Stimulated activated CD4-positive, alpha-beta T cell treated with anti-CD3 and anti-CD28 coated beads, Interleukin-12 subunit alpha, Interleukin-12 subunit beta, amount 100 ng/mL, for 4 hours (primary cell): ENCODE measurements around the gene ABHD14A.

Experiments used
- DNase-seq: peaks from one replicate; pipeline ENCODE4 v3.0.0-alpha.2; 2020

Gene ABHD14A

GRCh38 chr3:52021489-52022268 is 46.8 kb downstream of the ABHD14A start:
- no peak for DNase-seq

GRCh38 chr3:52022323-52023100 is 47.6 kb downstream of the ABHD14A start:
- DNase-seq = no peak

- DNase-seq = no peak
These were observed 48.4 kb downstream of the ABHD14A start for GRCh38 chr3:52023101-52023770.

GRCh38 chr3:52023860-52024764 is 49.2 kb downstream of the ABHD14A start:
- DNase-seq = no peak

GRCh38 chr3:52024765-52025452 is 50.0 kb downstream of the ABHD14A start:
- no peak for DNase-seq

- DNase-seq = no peak
These were observed 50.6 kb downstream of the ABHD14A start for GRCh38 chr3:52025453-52025852.

- DNase-seq = no peak
These were observed 51.2 kb downstream of the ABHD14A start for GRCh38 chr3:52026041-52026440.

- no peak for DNase-seq
These were observed 53.7 kb downstream of the ABHD14A start for GRCh38 chr3:52028572-52028971.

- DNase-seq = no peak
These were observed 54.2 kb downstream of the ABHD14A start for GRCh38 chr3:52029053-52029452.

- DNase-seq = no peak
These were observed 54.7 kb downstream of the ABHD14A start for GRCh38 chr3:52029535-52029934.
